VCaP (cell line): Measurements from ENCODE around the gene TOP1.

Source experiments
- H3K27ac ChIP-seq: fragments of 450-650 bp; 2 replicates; pipeline ENCODE4 v1.5.1; 2017
- TF ChIP-seq, protein P1 (sequence below): fragments of 450-650 bp; conservative IDR thresholded peaks from 2 replicates; pipeline ENCODE4 v1.5.1; 2017; ENCODE audit warnings: mild to moderate bottlenecking, moderate library complexity

TOP1 gene

DNA sequence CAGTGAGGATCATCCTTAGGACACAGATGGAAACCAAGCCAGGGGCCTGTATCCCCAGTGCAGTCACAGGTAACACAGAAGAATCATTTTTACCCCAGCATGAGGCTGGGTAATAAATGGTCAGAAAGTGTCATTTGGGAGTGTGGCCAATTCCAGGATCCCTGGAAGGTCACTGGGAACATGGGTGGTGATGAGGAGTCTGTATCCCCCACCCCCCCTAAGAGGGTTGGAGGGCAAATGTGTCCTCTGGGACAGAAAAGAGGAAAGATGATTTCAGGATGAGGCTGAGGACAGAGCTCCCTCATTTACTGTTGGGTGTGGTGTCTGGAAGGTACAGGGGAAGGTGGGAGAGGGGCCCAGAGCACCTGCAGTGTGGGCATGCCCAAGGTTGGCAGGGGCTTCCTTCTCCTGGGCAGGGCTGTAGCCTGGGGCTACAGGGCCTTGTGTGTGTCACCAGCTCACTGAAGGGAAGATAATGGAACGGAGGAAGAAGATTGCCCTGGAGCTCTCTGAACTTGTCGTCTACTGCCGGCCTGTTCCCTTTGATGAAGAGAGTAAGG, 143.2 kb downstream of the TOP1 start:
- H3K27ac ChIP-seq = no peak overlapping the region
- TF ChIP-seq, protein P1, sequence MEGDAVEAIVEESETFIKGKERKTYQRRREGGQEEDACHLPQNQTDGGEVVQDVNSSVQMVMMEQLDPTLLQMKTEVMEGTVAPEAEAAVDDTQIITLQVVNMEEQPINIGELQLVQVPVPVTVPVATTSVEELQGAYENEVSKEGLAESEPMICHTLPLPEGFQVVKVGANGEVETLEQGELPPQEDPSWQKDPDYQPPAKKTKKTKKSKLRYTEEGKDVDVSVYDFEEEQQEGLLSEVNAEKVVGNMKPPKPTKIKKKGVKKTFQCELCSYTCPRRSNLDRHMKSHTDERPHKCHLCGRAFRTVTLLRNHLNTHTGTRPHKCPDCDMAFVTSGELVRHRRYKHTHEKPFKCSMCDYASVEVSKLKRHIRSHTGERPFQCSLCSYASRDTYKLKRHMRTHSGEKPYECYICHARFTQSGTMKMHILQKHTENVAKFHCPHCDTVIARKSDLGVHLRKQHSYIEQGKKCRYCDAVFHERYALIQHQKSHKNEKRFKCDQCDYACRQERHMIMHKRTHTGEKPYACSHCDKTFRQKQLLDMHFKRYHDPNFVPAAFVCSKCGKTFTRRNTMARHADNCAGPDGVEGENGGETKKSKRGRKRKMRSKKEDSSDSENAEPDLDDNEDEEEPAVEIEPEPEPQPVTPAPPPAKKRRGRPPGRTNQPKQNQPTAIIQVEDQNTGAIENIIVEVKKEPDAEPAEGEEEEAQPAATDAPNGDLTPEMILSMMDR = no peak

DNA sequence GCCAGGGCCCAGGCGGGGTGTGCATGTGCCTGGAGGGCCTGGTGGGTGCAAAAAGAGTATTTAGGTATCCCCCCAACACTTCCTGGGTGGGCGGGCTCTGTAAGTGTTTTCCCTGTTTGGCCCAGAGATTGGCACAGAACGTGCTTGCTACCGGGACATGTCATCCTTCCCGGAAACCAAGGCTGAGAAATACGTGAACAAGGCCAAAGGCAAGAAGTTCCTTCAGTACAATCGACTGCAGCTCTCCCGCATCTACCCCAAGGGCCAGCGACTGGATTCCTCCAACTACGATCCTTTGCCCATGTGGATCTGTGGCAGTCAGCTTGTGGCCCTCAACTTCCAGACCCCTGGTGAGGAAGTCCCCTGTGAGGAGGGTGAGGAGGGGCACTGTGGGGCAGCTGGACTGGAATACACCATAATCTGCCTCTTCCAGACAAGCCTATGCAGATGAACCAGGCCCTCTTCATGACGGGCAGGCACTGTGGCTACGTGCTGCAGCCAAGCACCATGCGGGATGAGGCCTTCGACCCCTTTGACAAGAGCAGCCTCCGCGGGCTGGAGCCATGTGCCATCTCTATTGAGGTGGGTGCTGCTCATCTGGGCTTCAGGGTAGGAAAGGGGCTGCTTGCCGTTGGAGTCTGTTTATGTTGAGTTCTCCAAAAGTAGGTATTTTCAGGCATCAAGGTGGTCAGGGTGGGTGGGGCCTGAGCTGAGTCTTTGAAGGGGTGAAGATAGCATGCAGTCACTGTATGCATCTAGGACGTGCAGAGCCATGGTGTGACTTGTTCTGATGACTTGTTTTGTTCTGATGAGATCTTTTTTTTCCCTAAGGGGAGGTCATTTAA, 143.9 kb downstream of the TOP1 start:
- H3K27ac ChIP-seq = no peak overlapping the region
- TF ChIP-seq, protein P1 = no peak

DNA sequence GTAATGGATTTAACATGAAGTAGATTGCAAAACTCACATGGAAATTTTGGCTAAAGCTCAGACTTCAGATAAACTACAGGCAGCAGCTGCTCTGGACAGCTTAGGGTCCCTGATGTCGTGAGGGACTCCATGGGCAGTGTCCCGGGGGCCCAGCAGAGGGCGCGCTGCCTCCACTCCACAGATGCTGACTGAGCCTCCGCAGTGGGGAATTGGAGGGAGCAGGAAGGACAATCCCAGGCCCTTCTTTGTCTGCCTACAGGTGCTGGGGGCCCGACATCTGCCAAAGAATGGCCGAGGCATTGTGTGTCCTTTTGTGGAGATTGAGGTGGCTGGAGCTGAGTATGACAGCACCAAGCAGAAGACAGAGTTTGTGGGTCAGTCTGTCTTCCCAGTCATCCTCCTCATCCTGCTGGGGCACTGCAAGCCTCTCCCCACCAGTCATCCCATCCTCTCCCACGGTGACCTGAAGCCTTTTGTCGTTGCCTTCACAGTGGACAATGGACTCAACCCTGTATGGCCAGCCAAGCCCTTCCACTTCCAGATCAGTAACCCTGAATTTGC, 144.6 kb downstream of the TOP1 start:
- no peak overlapping the region for H3K27ac ChIP-seq
- TF ChIP-seq, protein P1 = peak; percentile 97

DNA sequence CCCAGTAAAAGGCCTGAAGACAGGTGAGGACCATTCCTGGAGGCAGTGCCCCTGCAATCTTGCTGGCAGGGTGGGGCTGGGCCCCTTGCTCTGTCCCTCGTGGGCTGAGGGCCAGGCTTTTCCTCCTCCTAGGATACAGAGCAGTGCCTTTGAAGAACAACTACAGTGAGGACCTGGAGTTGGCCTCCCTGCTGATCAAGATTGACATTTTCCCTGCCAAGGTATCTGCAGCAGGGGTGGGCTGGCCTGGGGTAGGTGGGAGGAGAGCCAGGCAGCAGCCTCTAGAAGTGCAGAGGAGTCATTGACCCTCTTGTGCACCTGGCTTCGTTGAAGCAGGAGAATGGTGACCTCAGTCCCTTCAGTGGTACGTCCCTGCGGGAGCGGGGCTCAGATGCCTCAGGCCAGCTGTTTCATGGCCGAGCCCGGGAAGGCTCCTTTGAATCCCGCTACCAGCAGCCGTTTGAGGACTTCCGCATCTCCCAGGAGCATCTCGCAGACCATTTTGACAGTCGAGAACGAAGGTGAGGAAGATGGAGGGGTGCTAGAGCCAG, 145.2 kb downstream of the TOP1 start:
- TF ChIP-seq, protein P1 = no peak

More for the DNA sequence above, 145.2 kb downstream of the TOP1 start:
- H3K27ac ChIP-seq = no peak overlapping the region
